GM18498 (cell line): ENCODE results near the gene HAPLN2.
"Not testable (repeated sequence)": the region's sequence is repeated elsewhere in the genome, so short reads cannot be mapped to it uniquely, and the experiment has no call there.

Experiments used
- ATAC-seq: cut with Tn5 transposase; IDR thresholded peaks from one replicate; pipeline ENCODE4 v1.9.1; 2021; ENCODE audit warnings: mild to moderate bottlenecking, moderate library complexity; ENCODE audit not compliant: unreplicated experiment

The HAPLN2 gene

DNA sequence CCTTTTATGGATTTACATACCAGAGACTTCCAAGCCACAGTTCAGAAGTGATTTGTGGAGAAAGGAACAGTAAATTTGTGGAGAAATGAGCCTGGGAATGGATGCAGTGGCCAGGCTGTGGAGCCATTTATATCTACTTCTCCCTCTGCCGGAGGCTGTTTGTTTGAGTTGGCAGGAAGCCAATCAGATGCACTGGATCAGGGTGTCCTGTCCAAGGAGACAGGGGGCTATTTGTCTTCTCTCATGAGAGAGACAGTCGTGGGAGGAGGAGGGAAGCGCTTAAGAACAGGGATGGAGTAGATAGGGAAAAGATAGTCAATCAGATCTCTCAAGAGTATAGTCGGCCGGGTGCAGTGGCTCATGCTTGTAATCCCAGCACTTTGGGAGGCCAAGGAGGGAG, 2.8 kb upstream of the HAPLN2 start:
- no peak for ATAC-seq

DNA sequence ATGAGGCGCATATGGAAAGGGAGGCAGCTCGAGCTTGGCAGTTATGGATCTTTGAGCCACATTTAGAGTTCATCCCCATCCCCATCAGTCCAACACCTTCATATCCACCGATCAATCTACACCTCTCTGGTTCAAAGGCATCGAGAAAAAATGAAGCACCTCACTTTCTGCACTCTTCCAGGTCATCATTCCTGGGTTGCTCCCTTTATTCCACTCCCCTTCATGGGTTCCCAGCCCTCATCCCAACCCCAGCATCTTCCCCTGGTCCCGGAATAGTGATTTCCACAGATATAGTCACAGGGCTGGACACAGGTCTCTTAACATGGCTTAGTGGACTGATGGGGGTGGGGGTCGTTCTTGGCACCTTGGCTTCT, 354 bp downstream of the HAPLN2 start:
- ATAC-seq, result no peak

DNA sequence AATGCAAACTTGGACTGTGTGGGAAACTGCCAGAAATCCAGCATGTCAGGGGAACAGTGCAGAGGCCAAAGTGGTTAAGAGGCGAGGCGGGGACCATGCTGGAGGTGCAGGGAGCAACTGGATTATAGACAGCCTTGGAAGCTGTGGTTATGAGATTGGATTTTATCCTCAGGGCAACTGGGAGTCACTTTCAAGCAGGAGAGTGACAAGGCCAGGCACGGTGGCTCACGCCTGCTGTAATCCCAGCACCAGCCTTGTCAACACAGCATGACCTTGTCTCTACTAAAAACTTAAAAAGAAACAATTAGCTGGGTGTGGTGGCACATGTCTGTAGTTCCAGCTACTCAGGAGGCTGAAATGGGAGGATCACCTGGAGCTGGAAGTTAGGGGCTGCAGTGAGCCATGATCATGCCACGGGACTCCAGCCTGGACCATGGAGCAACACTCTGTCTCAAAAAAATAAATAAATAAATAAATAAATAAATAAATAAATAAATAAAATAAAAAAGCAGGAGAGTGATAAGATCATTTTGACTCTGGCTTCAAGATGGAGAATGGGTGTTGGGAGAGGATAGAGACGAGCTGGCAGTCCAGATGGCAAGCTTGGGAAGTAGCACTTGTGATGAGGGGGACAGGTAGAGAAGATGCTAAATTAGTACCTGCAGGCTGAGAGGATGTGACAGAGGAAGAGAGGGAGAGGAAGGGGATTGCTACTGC, 3.5 kb downstream of the HAPLN2 start:
- ATAC-seq, result no peak

DNA sequence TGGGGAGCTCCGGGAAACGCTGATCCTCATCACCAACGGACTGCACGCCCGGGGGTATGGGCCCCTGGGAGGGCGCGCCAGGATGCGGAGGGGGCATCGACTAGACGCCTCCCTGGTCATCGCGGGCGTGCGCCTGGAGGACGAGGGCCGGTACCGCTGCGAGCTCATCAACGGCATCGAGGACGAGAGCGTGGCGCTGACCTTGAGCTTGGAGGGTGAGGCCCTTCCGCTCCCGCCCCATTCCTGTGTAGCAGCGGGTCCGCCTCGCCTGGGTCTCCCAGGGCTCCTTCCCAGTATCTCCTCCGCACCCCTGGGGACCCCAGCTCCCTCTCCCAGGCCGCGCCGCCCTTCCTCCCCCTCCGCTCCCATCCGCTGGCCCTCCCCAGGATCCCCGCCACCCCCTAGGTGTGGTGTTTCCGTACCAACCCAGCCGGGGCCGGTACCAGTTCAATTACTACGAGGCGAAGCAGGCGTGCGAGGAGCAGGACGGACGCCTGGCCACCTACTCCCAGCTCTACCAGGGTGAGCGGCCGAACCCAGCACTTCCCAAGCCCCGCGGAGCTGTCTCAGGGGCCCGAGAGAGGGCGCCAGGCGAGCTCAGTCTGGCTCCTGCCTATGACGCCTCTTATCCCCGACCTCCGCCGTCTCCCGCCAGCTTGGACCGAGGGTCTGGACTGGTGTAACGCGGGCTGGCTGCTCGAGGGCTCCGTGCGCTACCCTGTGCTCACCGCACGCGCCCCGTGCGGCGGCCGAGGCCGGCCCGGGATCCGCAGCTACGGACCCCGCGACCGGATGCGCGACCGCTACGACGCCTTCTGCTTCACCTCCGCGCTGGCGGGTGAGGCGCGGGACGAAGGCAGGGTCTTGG, 5.0 kb downstream of the HAPLN2 start:
- no peak for ATAC-seq

DNA sequence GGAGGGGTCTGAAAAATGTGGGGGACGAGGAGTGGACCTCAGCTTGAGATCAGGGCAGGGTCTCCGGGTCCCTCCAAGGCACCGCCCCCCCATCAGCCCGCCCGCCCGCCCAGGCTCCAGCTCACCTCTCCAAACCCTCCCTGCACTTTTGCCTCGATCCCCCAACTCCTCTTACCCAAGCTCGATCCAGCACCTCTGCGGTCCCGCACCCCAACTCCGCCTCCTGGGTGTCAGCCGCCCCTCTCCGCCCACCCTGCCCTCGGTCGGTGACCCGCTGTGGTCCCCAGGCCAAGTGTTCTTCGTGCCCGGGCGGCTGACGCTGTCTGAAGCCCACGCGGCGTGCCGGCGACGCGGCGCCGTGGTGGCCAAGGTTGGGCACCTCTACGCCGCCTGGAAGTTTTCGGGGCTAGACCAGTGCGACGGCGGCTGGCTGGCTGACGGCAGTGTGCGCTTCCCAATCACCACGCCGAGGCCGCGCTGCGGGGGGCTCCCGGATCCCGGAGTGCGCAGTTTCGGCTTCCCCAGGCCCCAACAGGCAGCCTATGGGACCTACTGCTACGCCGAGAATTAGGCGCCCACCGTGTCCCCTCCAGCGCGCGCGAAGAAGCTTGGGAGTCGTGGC, 5.7 kb downstream of the HAPLN2 start:
- ATAC-seq, result no peak

DNA sequence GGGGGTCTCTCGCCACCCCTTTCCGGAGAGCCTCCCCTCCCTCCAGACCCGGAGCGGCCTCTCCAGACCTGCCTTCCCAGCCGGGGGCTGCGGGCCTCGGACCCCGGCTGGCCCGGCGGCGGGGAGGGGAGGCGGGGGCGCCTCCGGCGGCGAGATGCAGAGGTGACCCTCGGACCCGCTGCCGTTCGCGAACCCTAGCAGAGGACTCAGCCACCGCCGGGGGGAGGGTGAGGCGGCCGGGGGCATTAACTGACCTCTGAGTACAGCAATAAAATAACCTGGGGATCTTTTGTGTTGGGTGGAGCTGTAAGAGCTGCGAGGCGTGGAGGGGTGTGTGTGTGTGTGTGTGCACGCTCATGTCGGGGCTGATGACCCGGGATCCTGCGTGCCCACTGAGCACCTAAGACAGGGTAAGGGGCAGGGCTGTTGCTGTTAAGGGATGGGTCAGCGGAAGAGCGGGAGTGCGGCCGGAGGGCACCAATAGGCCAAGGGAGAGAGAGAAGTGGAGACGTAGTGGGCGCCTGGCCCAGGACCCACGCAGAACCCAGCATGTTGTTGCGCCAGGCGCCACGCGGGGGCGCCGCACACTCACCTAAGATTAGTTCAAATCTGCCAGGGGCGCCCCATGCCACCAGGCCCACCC, 6.3 kb downstream of the HAPLN2 start:
- no peak for ATAC-seq

DNA sequence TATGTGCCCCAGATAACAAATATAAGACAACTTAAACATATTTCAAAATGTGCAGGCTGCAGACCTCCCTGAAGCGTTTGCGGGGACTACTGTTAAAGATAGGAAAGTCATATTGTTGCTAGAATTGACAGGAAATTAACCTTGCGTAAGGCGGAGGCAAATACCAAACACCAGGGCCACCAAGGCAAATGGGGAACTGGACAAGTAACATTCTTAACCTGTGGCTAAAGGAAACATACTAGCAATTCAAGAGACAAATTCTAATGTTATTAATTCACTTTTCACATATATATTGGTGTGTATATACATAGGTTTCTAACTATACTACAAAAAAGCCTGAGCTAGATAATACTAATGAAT, 6.8 kb downstream of the HAPLN2 start:
- no peak for ATAC-seq

DNA sequence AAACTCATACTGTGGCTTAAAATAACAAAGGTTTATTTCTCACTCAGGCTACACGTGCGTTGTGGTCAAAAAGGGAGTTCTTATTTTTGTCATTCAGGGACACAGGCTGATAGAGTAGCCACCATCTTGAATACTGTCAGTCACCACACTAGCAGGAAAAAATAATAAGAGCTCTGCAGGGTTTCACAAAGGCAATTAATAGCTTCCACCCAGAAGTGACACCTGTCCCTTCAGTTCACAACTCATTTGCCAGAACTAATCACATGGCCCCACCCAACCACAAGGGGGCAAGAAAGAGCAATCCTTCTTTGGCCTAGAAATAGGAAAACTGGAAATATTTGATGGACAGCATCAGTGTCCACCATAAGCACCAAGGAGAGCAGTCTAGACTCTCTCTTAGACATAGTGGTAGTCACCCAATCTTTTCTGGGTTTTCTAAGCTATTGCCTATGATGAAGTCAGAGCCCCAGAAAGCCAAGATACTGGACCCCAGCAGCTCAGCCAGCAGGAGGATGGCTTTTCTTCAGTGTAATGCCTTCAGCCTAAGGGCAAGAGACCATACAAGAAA, 8.2 kb downstream of the HAPLN2 start:
- ATAC-seq, result no peak

DNA sequence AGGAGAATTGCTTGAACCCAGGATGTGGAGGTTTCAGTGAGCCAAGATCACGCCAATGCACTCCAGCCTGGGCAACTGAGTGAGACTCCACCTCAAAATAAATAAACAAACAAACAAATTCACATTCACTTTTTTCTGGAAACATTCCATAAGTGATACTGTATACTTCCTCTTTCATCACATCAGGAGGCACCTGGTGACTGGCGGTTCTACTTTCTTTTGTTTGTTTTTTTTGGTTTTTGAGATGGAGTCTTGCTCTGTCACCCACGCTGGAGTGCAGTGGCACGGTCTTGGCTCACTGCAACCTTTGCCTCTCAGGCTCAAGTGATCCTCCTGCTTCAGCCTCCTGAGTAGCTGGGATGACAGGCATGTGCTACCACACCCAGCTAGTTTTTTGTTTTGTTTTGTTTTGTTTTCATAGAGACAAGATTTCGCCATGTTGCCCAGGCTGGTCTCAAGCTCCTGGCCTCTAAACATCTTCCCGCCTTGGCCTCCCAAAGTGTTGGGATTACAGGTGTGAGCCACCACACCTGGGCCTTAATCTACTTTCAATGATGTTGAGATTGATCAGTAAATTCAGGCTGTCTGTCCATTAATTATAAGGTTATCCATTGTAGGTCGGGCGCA, 10.7 kb downstream of the HAPLN2 start:
- no peak for ATAC-seq

DNA sequence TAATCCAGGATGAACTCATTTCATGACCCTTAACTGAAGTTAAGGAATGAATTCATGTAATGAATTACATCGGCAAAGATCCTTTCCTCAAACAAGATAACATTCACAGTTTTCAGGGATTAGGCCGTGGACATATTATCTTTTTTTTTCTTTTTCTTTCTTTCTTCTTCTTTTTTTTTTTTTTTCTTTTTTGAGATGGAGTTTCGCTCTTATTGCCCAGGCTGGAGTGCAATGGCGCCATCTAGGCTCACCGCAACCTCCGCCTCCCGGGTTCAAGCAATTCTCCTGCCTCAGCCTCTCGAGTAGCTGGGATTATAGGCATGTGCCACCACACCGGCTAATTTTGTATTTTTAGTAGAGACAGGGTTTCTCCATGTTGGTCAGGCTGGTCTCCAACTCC, 11.9 kb downstream of the HAPLN2 start:
- ATAC-seq, result not testable (repeated sequence)

DNA sequence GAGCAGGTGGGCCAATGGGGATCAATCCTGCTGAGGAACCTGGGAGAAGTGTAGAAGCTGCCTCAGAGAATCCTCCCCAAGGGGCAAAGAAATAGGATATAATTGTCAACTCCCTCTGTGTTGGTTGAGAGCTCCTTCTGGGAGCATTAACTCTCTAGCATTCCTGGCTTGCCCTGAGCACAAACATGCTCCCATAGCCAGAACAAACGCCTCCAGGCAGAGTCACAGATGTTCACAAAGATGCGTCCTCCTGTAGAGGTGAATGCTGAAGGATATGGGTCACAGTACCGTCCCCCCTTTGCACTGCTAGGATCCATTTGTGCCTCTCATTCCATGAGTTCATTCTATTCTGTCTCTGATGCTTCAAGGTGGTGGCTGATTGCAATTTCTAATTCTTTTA, 13.1 kb downstream of the HAPLN2 start:
- ATAC-seq, result no peak

DNA sequence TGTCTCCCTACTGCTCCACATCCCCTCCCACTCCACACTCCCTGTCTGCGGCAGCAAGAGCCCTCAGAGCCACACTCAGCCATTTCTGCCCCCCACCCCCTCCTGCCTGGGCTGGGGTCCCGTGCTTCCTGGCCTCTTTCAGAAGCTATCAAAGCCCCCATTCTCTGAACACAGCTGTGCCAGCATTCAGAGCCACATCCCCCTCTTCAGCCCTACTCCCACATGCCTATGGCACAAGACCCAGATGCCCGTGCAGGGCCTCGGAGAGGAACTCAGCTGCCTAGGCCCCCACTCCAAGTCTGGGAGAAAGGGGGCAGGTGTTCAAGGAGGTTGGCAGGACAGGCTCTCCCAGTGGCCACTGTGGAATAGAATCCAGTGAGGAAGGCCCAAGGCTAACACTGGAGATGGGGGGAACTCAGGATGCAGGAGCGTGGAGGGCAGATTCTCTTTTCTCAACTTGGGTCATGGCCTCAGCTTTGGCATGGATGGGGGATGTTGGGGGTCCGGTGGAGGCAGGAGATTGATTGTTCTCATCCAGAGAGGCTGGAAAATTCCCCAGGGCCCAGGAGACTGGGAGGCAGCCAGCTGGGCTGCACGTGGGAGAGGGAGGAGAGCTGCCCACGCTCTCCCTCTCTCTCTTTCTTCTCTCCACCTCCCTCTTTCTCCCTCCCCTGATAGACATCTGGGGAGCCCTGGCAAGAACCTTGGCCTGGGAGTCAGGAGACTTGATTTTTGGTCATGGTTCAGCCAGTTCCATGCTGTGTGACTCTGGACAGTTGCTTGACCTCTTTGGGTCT, 19.2 kb downstream of the HAPLN2 start:
- no peak for ATAC-seq

DNA sequence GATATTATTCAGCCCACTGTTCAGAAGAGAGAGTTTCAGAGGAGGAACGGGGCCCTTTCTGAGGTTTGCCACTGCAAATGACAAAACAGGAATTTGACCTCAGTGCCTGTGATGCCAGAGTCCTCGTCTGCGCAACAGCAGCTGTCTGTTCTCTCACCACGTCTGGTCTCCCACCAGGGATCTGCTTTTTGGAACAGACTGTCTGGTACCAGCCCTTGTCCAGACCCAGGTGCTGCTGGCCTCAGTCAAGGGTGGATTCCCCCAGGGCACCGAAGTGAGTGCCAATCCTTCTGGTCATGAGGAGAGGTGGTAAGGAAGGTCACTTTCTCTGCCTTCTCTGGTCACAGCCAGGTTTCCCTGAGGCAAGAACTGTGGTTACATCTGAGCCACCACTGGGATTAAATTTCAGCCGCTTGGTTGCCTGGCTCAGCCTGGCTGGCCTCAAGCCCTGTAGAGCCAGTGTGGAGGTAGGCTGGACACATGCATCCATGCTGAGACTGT, 20.4 kb downstream of the HAPLN2 start:
- ATAC-seq, result no peak

DNA sequence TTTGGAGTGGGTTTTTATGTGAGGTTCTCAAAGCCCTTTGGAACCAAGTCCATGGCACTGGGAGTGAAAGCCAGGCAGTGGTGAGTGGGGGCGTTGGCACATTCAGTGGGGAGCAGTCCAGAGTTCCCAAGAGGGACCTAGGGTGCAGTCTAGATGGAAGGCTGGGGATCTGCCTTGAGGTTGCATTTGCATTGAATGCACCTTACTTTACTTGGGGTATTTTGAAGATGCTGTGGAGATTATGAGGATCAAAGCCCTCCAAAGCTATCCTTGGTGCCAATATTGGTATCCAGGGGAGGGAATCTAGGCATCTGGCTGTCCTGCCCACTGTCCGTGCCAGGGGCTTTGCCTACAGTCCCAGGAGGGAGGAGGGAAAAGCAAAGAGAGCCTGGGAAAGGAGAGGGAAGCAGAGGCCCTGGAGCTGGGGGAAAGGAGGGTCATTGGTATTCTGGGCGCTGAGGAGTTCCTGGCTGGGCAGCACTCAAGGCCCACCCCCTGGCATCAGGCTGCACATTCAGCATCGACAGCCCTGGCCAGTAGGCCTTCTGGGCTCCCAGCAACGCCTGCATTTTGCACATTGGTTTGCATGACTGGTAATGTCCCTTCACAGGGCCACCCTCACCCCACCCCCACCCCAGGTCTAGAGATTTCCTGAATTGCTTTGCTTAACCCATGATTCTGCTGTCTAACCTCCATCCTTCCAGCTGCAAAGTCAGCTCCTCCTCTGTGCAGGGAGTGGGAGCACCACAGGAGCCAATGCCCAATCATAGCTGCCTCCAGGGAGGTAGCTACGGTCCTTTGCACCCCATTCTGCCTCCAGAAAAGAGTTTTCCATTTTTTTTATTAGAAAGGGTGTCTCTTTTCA, 21.9 kb downstream of the HAPLN2 start:
- ATAC-seq, result no peak

DNA sequence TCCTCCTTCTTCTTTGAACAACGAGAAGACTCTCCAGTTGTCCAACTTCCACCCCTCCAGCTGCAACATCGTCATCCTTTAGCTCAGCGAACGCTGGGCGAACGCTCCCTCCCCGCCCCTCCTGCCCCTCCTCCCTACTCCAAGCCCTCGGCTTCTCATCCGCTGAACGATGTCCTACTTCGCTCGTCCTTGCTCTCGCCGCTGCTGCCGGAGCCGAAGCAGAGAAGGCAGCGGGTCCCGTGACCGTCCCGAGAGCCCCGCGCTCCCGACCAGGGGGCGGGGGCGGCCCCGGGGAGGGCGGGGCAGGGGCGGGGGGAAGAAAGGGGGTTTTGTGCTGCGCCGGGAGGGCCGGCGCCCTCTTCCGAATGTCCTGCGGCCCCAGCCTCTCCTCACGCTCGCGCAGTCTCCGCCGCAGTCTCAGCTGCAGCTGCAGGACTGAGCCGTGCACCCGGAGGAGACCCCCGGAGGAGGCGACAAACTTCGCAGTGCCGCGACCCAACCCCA, 22.6 kb downstream of the HAPLN2 start, which contains the start of gene BCAN:
BCAN (plus strand) TSS at position 357 of the 504 bp plus-strand sequence. CDS start 3,938 bp downstream, outside the sequence.
- ATAC-seq, result no peak

DNA sequence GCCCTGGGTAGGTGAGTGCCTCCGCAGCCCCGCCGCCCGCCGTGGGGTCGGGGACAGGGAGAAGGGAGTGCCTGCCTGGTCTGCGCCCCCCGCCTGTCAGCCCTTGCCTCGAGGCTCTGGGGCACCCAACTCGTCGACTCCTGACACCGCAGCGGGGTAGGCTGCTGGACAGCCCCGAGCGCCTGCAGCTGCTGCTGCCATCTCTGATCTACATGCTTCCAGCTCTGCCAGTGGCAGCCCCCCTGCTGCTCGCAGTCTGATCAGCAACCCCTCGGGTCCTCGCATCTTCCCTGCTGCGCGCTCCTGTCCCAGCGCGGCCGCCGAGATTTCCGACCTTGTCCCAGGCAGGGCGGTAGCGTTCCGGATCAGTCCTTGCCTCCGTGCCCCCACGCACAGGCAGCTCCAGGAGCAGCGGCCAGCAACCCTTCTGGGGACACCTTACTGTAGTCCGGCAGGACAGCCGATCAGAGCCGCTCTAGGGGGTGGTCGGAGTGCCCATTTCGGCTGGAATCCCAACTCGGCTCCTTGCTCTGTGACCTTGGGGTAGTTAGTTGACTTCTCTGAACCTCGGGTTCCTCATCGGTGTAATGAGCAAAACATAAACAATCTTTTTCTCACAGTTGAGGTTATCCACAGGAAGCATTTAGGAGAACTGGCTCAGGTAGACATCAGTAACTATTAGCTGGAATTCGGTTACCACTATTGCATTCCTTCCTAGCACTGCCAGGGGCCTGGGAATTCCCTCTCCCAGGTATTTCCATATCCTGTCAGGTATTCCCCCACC, 23.2 kb downstream of the HAPLN2 start:
- no peak for ATAC-seq

DNA sequence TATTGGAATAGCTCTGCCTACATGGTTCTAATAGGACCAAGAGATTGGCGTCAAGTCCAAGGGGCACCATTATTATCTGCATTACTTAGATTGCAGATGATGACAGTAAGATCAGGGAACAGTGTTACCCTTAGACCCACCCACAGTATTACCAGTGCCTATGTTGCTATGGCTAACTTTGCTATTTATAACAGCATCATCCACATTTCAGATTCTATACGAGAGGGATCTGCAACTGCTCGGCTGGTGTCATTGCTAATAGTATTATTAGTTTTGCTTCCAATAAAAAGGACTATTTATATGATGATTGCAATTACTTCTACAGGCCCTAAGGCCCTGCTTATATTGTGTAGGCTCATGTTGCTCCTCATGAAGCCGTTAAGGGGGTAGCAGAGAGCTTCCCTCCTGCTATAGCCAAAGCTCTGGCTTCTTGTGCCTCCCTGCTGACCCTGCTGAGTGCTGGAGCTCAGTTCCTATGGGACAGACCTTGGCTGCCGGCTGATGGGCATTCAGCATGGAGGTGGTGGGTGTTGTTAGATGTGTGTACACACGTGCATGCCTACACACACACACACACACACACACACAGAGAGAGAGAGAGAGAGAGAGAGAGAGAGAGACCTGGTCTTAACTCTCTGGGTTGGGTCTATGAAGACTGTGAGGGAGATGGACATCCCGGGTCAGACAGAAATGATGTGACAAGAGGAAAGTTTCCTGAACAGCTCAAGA, 24.0 kb downstream of the HAPLN2 start:
- no peak for ATAC-seq
